ENCODE results near the gene MAD1L1. TPM values are rescaled to one million over a fixed set of nuclear protein-coding genes. Genes with fewer than 3 reads are reported as not detected.

Gene MAD1L1
- total and polyA plus RNA-seq, 2 donors (not counting 3 experiments of a cell fraction or from before 2014, with no cell fraction given) = 34.1 to 42.3 TPM

DNA sequence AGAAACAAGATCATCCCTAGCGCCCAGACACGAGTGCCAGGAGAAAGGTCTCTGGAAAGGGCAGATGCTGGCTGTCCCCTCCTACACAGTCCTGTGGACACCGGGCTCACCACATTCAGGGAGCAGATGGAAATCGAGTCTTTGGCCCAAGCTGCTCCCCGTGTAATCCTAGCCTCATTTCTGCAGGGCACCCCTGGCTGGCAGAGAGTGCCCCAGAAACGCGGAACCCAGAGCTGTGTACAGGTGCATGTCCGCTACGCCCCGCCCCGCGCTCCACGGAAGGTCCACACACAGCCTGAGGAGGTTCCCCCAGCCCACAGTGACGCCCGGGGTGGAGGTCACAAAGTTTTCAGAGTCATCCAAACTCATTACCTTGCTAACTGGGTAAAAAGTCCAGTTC lies 202.8 kb downstream of the MAD1L1 start:
- dilution Hi-C loops (cut with MboI; ENCODE audit: extremely low pct_ligation_motif_present, low sequenced_read_pairs) = no loop called here
- no peak for DNase-seq (ENCODE audit: low read depth, low spot score)
- Histone ChIP-seq H3K9me3 (replicated peaks; ENCODE audit: control insufficient read depth, insufficient read depth, low read length) (peaks cover 6% of the 10 kb centered on the region), H3K36me3 (ENCODE audit: control insufficient read depth in 2 of 2, extremely low read depth in 1 of 2, insufficient read depth in 2 of 2, low read length in 2 of 2) (no peaks in the 10 kb centered on the region), H3K9ac (replicated peaks; ENCODE audit: extremely low read depth, insufficient read depth, low read length) (no peak overlapping the region), H3K4me3 (replicated peaks in 1 of 3; ENCODE audit: insufficient read depth in 1 of 3, low read depth in 1 of 3, low read length in 3 of 3) (no peak overlapping the region), H2AFZ (ENCODE audit: low read depth, low read length) (no peak overlapping the region), H4K20me1 (replicated peaks; ENCODE audit: control insufficient read depth, extremely low read depth, insufficient read depth, low read length) (no peaks in the 10 kb centered on the region), H3K27ac (ENCODE audit: insufficient read depth, low read depth, low read length) (no peak overlapping the region), H3K9me1 (replicated peaks; ENCODE audit: control insufficient read depth, extremely low read depth, insufficient read depth, low read length) (no peaks in the 10 kb centered on the region), H3K79me2 (ENCODE audit: control insufficient read depth, insufficient read depth, low read length) (no peaks in the 10 kb centered on the region), H3K4me2 (ENCODE audit: insufficient read depth, low read length) (no peak overlapping the region), H3K4me1 (ENCODE audit: control insufficient read depth, extremely low read depth, insufficient read depth, low read length) (no peaks in the 10 kb centered on the region), H3K27me3 (ENCODE audit: control insufficient read depth in 2 of 2, insufficient read depth in 2 of 2, low read length in 2 of 2) (no peaks in the 10 kb centered on the region)
- no peak for FAIRE-seq
- TF ChIP-seq MYC (IDR thresholded peaks at IDR 0.05; ENCODE audit: low read depth, low read length) (no peak), FOS (IDR thresholded peaks at IDR 0.05; ENCODE audit: borderline replicate concordance, insufficient read depth, low read length) (no peak), POLR2A (IDR thresholded peaks at IDR 0.05; ENCODE audit: low read depth, low read length) (no peak), EZH2 (IDR thresholded peaks at IDR 0.05; ENCODE audit: borderline replicate concordance, low read depth, low read length, severe bottlenecking) (no peak), POLR2AphosphoS5 (IDR thresholded peaks at IDR 0.05; ENCODE audit: insufficient read depth, low read depth, low read length) (no peak), MAX (IDR thresholded peaks at IDR 0.05; ENCODE audit: insufficient read depth, insufficient read length) (no peak), JUN (IDR thresholded peaks at IDR 0.05; ENCODE audit: borderline replicate concordance, insufficient read depth, insufficient read length, low read depth) (no peak), GATA2 (IDR thresholded peaks at IDR 0.05; ENCODE audit: insufficient read depth, insufficient read length, low read depth, low read length) (no peak)
- TF ChIP-seq, protein P1, sequence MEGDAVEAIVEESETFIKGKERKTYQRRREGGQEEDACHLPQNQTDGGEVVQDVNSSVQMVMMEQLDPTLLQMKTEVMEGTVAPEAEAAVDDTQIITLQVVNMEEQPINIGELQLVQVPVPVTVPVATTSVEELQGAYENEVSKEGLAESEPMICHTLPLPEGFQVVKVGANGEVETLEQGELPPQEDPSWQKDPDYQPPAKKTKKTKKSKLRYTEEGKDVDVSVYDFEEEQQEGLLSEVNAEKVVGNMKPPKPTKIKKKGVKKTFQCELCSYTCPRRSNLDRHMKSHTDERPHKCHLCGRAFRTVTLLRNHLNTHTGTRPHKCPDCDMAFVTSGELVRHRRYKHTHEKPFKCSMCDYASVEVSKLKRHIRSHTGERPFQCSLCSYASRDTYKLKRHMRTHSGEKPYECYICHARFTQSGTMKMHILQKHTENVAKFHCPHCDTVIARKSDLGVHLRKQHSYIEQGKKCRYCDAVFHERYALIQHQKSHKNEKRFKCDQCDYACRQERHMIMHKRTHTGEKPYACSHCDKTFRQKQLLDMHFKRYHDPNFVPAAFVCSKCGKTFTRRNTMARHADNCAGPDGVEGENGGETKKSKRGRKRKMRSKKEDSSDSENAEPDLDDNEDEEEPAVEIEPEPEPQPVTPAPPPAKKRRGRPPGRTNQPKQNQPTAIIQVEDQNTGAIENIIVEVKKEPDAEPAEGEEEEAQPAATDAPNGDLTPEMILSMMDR (IDR thresholded peaks at IDR 0.05; ENCODE audit: extremely low read depth in 1 of 2, insufficient read depth in 1 of 2, low read depth in 1 of 2, low read length in 2 of 2) = no peak
- POLR2A ChIA-PET = no interaction called here
- BruUV-seq (replicated peaks) = no TSS peak
- intact Hi-C loops (cut with micrococcal nuclease) = no loop called here
- CTCF ChIA-PET = no interaction called here
